ENCODE data around the gene TNFAIP8. TPM values are rescaled to one million over a fixed set of nuclear protein-coding genes. Genes with fewer than 3 reads are reported as not detected.

The TNFAIP8 gene
- total RNA-seq, 4 donors from 2014 or later: 19.5 to 44.6 (median 34.9) TPM

- H3K4me3 ChIP-seq: no peak overlapping the region
- H3K27me3 ChIP-seq: no peaks in the 10 kb centered on the region
- peaks cover 39 to 95% (median 47%) of the 10 kb centered on the region in 3 donors for H3K4me1 ChIP-seq
- intact Hi-C loops (cut with DNase I): loop anchor here (10.0 kb wide), 1 partner anchor 255 kb away; the partner anchor contains the start of gene DMXL1
- H3K9me3 ChIP-seq: no peaks in the 10 kb centered on the region
- DNase-seq: no peak
- no peak for TF ChIP-seq CTCF (IDR thresholded peaks at IDR 0.05)
- no peak for TF ChIP-seq POLR2A (IDR thresholded peaks at IDR 0.05)
- H3K36me3 ChIP-seq: no peaks in the 10 kb centered on the region
- WGBS, 2 donors: 46 to 70% methylated on average over 3 to 6 of the region's 6 CpGs
- peak overlapping the region; percentile 8 to 89 (median 66) for H3K27ac ChIP-seq
Measured at GRCh38 chr5:119329666-119330065, 26.2 kb upstream of the TNFAIP8 start.

DNA sequence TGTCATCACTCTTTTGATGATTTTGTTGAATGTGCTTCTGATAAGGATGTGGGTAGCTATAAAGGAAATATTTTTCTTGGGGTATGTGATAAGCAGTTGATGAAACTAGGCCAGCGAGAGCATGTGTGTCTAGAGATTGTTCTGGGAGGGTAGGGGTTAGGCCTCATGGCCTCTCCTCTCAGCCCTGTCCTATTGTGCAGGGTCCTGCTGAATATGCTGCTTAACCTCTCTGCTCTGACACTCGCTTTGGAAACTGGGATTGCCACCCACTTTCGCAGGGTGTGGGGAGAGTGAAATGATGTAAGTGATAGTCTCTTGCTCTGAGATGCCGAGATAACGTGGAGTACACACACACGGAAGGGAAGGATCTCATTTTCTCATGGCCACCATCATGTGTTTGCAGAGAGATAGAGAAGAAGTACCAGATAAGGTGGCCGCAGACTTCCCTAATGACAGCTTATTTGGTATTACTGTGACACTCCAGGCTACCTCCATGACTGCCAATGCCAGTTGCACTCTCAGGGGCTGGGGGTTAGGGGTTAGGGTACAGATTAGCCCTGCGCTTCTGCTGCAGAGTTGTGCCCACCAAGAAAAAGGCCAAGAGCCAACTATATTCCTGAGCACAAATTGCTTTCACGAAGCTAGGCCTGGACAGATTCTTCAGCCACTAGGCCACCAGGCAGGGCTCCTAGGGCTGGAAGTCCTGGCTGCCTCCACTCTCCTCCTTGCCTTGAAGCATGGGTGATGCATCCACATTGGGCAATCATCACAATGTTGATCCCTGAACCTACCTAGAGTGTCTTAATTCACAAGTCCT lies 25.2 kb upstream of the TNFAIP8 start:
- no peak for TF ChIP-seq CTCF (IDR thresholded peaks at IDR 0.05)
- TF ChIP-seq POLR2A (IDR thresholded peaks at IDR 0.05): no peak
- 69 to 83% methylated on average over 4 to 9 of the region's 9 CpGs for WGBS, 2 donors

DNA sequence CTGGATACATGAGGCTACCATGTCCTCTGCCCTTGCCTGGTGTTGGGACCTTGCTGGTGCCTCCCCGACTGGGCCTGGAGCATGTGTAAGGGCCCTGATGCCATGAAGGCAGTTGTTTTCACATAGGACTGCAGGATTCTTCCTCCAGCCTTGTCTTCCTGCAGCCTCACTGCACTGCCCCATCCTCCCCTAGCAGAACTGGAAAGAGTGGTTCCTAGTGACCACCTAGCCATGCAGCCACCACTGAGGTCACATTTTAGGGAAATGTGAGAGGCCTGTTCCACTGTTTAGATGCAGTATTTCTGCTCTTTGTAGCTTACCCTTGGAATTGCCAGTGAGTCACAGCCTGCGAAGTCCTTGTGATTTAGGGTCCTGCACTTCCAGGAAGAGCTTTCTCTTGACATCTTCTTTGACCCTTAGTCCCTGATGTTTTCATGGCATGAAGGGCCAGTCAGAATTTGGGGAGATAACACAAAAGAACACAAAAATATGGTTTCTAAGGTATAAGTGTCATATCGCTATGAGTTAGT lies 24.2 kb upstream of the TNFAIP8 start:
- Histone ChIP-seq H3K4me3 (no peak overlapping the region), H3K36me3 (no peaks in the 10 kb centered on the region), H3K27me3 (no peaks in the 10 kb centered on the region), H3K9me3 (no peaks in the 10 kb centered on the region), H3K27ac (peak overlapping the region; percentile 33 to 89 (median 74)), H3K4me1 (peaks cover 29 to 95% (median 46%) of the 10 kb centered on the region in 3 donors)
- 72 to 95% methylated on average over 2 of the region's 3 CpGs for WGBS, 2 donors
- DNase-seq: no peak
- intact Hi-C loops (cut with DNase I): loop anchor here (10.0 kb wide), 1 partner anchor 257 kb away; the partner anchor contains the start of gene DMXL1
- TF ChIP-seq POLR2A (IDR thresholded peaks at IDR 0.05): no peak
- TF ChIP-seq CTCF (IDR thresholded peaks at IDR 0.05): no peak

More for the DNA sequence above, 25.2 kb upstream of the TNFAIP8 start:
- DNase-seq: no peak
- Histone ChIP-seq H3K9me3 (no peaks in the 10 kb centered on the region), H3K4me1 (peaks cover 39 to 95% (median 45%) of the 10 kb centered on the region in 3 donors), H3K36me3 (no peaks in the 10 kb centered on the region), H3K4me3 (no peak overlapping the region), H3K27ac (peak overlapping the region in 3 of 4 donors; percentile 8 to 89 (median 88)), H3K27me3 (no peaks in the 10 kb centered on the region)
- intact Hi-C loops (cut with DNase I): loop anchor here (10.0 kb wide), 1 partner anchor 256 kb away; the partner anchor contains the start of gene DMXL1

- no peaks in the 10 kb centered on the region for H3K9me3 ChIP-seq
- no peaks in the 10 kb centered on the region for H3K36me3 ChIP-seq
- TF ChIP-seq POLR2A (IDR thresholded peaks at IDR 0.05): no peak
- H3K4me3 ChIP-seq: no peak overlapping the region
- H3K27me3 ChIP-seq: no peaks in the 10 kb centered on the region
- intact Hi-C loops (cut with DNase I): loop anchor here (10.0 kb wide), 1 partner anchor 257 kb away; the partner anchor contains the start of gene DMXL1
- peaks cover 26 to 96% (median 52%) of the 10 kb centered on the region in 3 donors for H3K4me1 ChIP-seq
- no peak for DNase-seq
- H3K27ac ChIP-seq: peak overlapping the region; percentile 60 to 89 (median 86)
- 72 to 86% methylated on average over 4 of the region's 4 CpGs for WGBS, 2 donors
Measured at GRCh38 chr5:119332208-119332607, 23.6 kb upstream of the TNFAIP8 start.

DNA sequence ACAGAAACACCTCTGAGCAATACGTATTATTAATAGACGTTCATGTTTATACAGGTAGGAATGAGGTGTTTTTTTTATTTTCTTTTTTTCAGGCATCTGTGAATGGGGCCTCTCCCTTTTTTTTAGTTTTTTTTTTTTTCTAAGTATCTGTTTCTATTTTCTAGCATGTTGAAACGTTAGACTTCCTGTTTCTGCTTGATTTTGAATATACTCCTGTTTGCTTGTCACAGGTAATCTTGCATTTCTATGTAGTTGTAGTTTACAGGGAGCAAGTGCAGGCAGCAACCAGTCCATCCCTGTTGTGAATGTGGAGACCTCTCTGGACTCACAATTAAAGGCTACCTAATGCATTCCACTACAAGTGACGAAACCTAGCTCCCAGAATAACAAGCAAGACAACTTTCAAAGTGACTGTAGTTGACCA lies 22.8 kb upstream of the TNFAIP8 start:
- no peaks in the 10 kb centered on the region for H3K27me3 ChIP-seq
- H3K36me3 ChIP-seq: no peaks in the 10 kb centered on the region
- DNase-seq: no peak
- H3K9me3 ChIP-seq: no peaks in the 10 kb centered on the region
- H3K4me3 ChIP-seq: peak overlapping the region; percentile 30 to 60 (median 46)
- peaks cover 26 to 98% (median 53%) of the 10 kb centered on the region in 3 donors for H3K4me1 ChIP-seq
- WGBS, 2 donors: 22 to 31% methylated on average over 4 of the region's 4 CpGs
- no peak for TF ChIP-seq CTCF (IDR thresholded peaks at IDR 0.05)
- peak in 1 of 4 donors; percentile 42 for TF ChIP-seq POLR2A (IDR thresholded peaks at IDR 0.05)
- intact Hi-C loops (cut with DNase I): loop anchor here (10.0 kb wide), 1 partner anchor 258 kb away; the partner anchor contains the start of gene DMXL1
- peak overlapping the region; percentile 84 to 89 (median 88) for H3K27ac ChIP-seq

All from esophagus squamous epithelium (tissue), 5 donors.